H1 (cell line): ENCODE measurements around the gene DMBT1. TPM values are rescaled to one million over a fixed set of nuclear protein-coding genes. Genes with fewer than 3 reads are reported as not detected.

Source experiments
- polyA plus RNA-seq, 7 experiments: library from polyadenylated mRNA; depleted of rRNA in 3 of 7; stranded (reverse) in 5 of 7; unstranded in 2 of 7; fragments of >200 nt in 5 of 7; fragments of 200-250 nt in 2 of 7; gene quantifications; 1 replicate in 5 of 7; 2 replicates in 1 of 7; 4 replicates in 1 of 7; pipeline versions ENCODE4 v1.2.1 to v1.2.3, GENCODE V29; 2011 to 2013; ENCODE audit warnings: missing spikeins in 2 of 7, mixed read lengths in 2 of 7
- total RNA-seq: library from RNA; stranded (reverse); fragmentation: NEBNext Ultra II Directional; extraction: Animal tissue kit (Norgen Biotek cat#: 25700); gene quantifications from 2 replicates; pipeline ENCODE4 v1.2.1, GENCODE V29; 2021

Gene DMBT1
- total and polyA plus RNA-seq, 2 of the 8 experiments (the other 6 are each of a cell fraction or from before 2014, with no cell fraction given): 0.03 TPM; not detected in 1

Other genes with a start within 250 kb of the DMBT1 start
- 35.7 and 39.7 TPM in 2 replicates for gene PLEKHA1, start 186.0 kb upstream of the DMBT1 start, total RNA-seq
- gene PLEKHA1, start 186.0 kb upstream of the DMBT1 start, polyA plus RNA-seq (2011; rRNA removed): 14.0 and 15.6 TPM in 2 replicates
- gene ARMS2, start 106.1 kb upstream of the DMBT1 start, total RNA-seq: not detected in 2 replicates
- gene ARMS2, start 106.1 kb upstream of the DMBT1 start, polyA plus RNA-seq (2011; rRNA removed): not detected in 2 replicates
- 15.8 and 16.5 TPM in 2 replicates for gene HTRA1, start 99.2 kb upstream of the DMBT1 start, total RNA-seq
- gene HTRA1, start 99.2 kb upstream of the DMBT1 start, polyA plus RNA-seq (2011; rRNA removed): 10.9 and 20.1 TPM in 2 replicates
- not detected in 2 replicates for gene C10orf120, start 139.1 kb downstream of the DMBT1 start, total RNA-seq
- gene C10orf120, start 139.1 kb downstream of the DMBT1 start, polyA plus RNA-seq (2011; rRNA removed): not detected in 2 replicates